Osteoblast (primary cell): ENCODE data around the gene FMN1. TPM values are rescaled to one million over a fixed set of nuclear protein-coding genes. Genes with fewer than 3 reads are reported as not detected.

Source experiments
- DNase-seq: peaks from one replicate; pipeline ENCODE4 v3.0.0; 2011; ENCODE audit warnings: low spot score, mixed read lengths; ENCODE audit not compliant: insufficient read length; ENCODE audit errors: missing footprints
- H2AFZ ChIP-seq: 2 replicates; pipeline ENCODE4 v1.6.0; 2011; ENCODE audit warnings: mild to moderate bottlenecking, low read length
- H3K27ac ChIP-seq: 2 replicates; pipeline ENCODE4 v1.5.1; 2011; ENCODE audit warnings: mild to moderate bottlenecking, low read depth, low read length, moderate library complexity
- H3K27me3 ChIP-seq: 2 replicates; pipeline ENCODE4 v1.6.0; 2012; ENCODE audit warnings: mild to moderate bottlenecking, control low read depth, inconsistent platforms, low read length, moderate library complexity; ENCODE audit not compliant: insufficient read depth
- H3K36me3 ChIP-seq: 2 replicates; pipeline ENCODE4 v1.5.1; 2011; ENCODE audit warnings: mild to moderate bottlenecking, low read length, control low read depth, moderate library complexity; ENCODE audit not compliant: insufficient read depth
- H3K4me1 ChIP-seq: 2 replicates; pipeline ENCODE4 v1.5.1; 2011; ENCODE audit warnings: mild to moderate bottlenecking, low read length, control low read depth, moderate library complexity; ENCODE audit not compliant: insufficient read depth
- H3K4me2 ChIP-seq: 2 replicates; pipeline ENCODE4 v1.6.0; 2011; ENCODE audit warnings: mild to moderate bottlenecking, low read length; ENCODE audit not compliant: insufficient read depth
- H3K4me3 ChIP-seq: fragments of 200-600 bp; sonication (generic); 3 replicates; pipeline ENCODE4 v1.5.1; 2012; ENCODE audit warnings: mild to moderate bottlenecking, low read length, inconsistent platforms; ENCODE audit not compliant: insufficient read depth
- H3K79me2 ChIP-seq: 2 replicates; pipeline ENCODE4 v1.6.0; 2012; ENCODE audit warnings: mild to moderate bottlenecking, low read length, control low read depth, inconsistent platforms; ENCODE audit not compliant: insufficient read depth
- H3K9me3 ChIP-seq: 2 replicates; pipeline ENCODE4 v1.5.1; 2011; ENCODE audit warnings: low read depth, low read length, control low read depth
- H4K20me1 ChIP-seq: 2 replicates; pipeline ENCODE4 v1.6.0; 2012; ENCODE audit warnings: mild to moderate bottlenecking, low read length, control low read depth; ENCODE audit not compliant: insufficient read depth
- total RNA-seq: library from RNA; depleted of rRNA; stranded (reverse); fragments of >200 nt; gene quantifications from 2 replicates; pipeline ENCODE4 v1.2.3, GENCODE V29; 2012
- TF ChIP-seq, protein P1 (sequence below): IDR thresholded peaks from 2 replicates; pipeline ENCODE4 v1.5.1; 2011; ENCODE audit warnings: mild to moderate bottlenecking, low read depth, low read length, moderate library complexity; ENCODE audit errors: extremely low read depth

FMN1 gene
- total RNA-seq, 1 donor = 9.0 TPM

DNA sequence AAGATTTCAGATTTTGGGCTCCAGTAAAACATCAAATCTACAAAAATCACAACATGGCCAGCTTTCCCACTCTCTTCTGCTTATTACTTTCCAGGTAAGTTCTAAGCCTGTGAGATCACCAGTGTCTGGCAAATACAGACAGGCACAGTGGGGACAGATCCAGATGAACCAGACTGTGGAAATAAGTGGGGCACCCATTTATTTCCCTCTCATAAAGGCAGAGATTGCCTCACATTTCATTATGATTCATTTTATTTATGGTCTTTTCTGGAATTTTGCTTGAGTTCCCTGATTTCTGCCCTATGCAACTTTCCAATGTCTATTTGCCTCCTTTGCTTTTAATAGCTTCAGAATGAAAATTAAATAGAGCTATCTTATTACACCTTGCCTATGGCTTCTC lies 409.9 kb downstream of the FMN1 start:
- H3K27ac ChIP-seq = peak overlapping the region; percentile 9
- H3K4me2 ChIP-seq = no peak overlapping the region
- no peaks in the 10 kb centered on the region for H3K9me3 ChIP-seq
- DNase-seq = no peak
- H3K36me3 ChIP-seq = peaks cover 12% of the 10 kb centered on the region
- peaks cover 6% of the 10 kb centered on the region for H3K4me1 ChIP-seq
- H4K20me1 ChIP-seq = no peaks in the 10 kb centered on the region
- H2AFZ ChIP-seq = no peak overlapping the region
- TF ChIP-seq, protein P1, sequence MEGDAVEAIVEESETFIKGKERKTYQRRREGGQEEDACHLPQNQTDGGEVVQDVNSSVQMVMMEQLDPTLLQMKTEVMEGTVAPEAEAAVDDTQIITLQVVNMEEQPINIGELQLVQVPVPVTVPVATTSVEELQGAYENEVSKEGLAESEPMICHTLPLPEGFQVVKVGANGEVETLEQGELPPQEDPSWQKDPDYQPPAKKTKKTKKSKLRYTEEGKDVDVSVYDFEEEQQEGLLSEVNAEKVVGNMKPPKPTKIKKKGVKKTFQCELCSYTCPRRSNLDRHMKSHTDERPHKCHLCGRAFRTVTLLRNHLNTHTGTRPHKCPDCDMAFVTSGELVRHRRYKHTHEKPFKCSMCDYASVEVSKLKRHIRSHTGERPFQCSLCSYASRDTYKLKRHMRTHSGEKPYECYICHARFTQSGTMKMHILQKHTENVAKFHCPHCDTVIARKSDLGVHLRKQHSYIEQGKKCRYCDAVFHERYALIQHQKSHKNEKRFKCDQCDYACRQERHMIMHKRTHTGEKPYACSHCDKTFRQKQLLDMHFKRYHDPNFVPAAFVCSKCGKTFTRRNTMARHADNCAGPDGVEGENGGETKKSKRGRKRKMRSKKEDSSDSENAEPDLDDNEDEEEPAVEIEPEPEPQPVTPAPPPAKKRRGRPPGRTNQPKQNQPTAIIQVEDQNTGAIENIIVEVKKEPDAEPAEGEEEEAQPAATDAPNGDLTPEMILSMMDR = no peak
- no peaks in the 10 kb centered on the region for H3K27me3 ChIP-seq
- H3K4me3 ChIP-seq = no peak overlapping the region
- H3K79me2 ChIP-seq = no peaks in the 10 kb centered on the region

DNA sequence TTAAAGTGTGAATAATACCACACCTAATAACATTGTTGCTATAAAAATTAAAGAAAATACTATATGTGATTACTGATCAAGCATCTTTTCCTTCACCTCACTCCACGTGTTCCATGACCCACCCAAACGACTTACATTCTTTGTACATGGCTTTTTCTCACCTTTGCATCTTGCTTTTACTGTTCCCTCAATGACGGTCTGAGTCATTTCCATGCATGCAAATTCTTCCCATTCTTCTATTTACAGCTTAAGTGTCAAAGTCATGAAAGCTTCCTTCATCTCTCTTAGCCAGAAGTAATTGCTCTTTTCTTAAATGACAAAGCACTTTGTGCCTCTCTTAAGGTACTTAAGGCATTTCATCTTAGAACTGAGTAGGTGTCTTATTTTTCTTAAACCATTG lies 412.7 kb downstream of the FMN1 start:
- no peak overlapping the region for H3K4me2 ChIP-seq
- H3K4me1 ChIP-seq = peaks cover 2% of the 10 kb centered on the region
- H3K79me2 ChIP-seq = no peaks in the 10 kb centered on the region
- H2AFZ ChIP-seq = no peak overlapping the region
- H3K27ac ChIP-seq = no peak overlapping the region
- peaks cover 8% of the 10 kb centered on the region for H3K36me3 ChIP-seq
- no peaks in the 10 kb centered on the region for H3K27me3 ChIP-seq
- no peak overlapping the region for H3K4me3 ChIP-seq
- no peaks in the 10 kb centered on the region for H4K20me1 ChIP-seq
- TF ChIP-seq, protein P1 = no peak
- no peaks in the 10 kb centered on the region for H3K9me3 ChIP-seq
- no peak for DNase-seq

DNA sequence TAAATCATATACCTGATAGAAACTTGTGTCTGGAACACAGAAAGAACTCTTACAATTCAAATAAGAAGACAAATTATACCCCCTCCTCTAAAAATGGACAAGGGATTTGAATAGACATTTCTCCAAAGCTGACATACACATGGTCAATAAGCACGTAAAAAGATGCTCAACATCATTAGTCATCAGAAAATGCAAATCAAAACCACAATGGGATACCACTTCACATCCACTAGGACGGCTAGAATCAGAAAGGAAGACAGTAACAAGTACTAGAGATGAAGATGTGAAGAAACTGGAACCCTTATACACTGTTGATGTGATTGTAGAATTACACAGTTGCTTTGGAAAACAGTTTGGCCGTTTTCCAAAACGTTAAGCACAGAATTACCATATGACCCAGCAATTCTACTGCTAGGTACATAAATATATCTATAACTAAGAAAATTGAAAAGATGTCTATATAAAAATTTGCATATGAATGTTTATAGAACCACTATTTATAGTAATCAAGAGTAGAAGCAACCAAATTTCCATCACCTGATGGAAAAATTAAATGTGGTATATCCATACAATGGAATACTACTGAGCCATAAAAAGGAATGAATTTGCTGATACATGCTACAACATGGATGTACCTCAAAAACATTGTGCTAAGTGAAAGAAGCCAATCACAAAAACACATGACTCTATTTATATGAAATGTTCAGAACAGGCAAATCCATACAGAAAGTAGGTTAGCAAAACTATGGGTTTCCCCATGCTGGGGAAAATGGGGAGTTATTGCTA lies 415.9 kb downstream of the FMN1 start:
- Histone ChIP-seq H3K4me3 (no peak overlapping the region), H3K4me1 (peaks cover 23% of the 10 kb centered on the region), H3K27ac (no peak overlapping the region), H3K36me3 (peaks cover 6% of the 10 kb centered on the region), H2AFZ (no peak overlapping the region), H3K27me3 (no peaks in the 10 kb centered on the region), H3K79me2 (peaks cover 5% of the 10 kb centered on the region), H4K20me1 (no peaks in the 10 kb centered on the region), H3K9me3 (no peaks in the 10 kb centered on the region), H3K4me2 (no peak overlapping the region)
- TF ChIP-seq, protein P1 = no peak
- DNase-seq = no peak

DNA sequence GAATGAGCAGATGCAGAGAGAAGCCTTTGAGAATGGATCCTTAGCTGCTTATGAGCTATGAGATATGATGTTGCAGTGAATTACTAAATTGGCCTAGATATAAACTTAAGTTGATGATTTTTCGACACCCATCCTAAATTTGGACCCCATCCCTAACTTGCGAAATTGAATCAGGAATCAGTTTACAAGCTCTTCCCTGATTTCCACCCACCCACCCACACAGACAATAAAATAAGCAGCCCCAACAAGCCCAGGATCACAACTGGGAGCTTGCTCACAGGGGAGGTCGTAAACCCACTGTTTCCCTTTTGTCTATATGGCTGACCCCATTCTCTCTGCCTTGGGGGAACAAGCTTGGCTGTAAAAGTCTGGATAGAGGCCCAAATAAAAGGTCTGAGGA lies 419.4 kb downstream of the FMN1 start:
- TF ChIP-seq, protein P1 = no peak
- no peaks in the 10 kb centered on the region for H4K20me1 ChIP-seq
- H3K27me3 ChIP-seq = no peaks in the 10 kb centered on the region
- H3K4me3 ChIP-seq = no peak overlapping the region
- H2AFZ ChIP-seq = no peak overlapping the region
- peaks cover 19% of the 10 kb centered on the region for H3K36me3 ChIP-seq
- H3K27ac ChIP-seq = peak overlapping the region; percentile 99
- peaks cover 41% of the 10 kb centered on the region for H3K4me1 ChIP-seq
- peaks cover 9% of the 10 kb centered on the region for H3K79me2 ChIP-seq
- H3K9me3 ChIP-seq = no peaks in the 10 kb centered on the region
- H3K4me2 ChIP-seq = no peak overlapping the region
- DNase-seq = no peak
